ENCODE measurements around the gene SOCS6. TPM values are rescaled to one million over a fixed set of nuclear protein-coding genes. Genes with fewer than 3 reads are reported as not detected.

Gene SOCS6
- total RNA-seq, 4 donors from 2014 or later: 14.1 to 22.3 (median 19.4) TPM

- H3K4me1 ChIP-seq: peaks cover 28 to 45% (median 35%) of the 10 kb centered on the region in 4 donors
- no peak for DNase-seq (ENCODE audit: extremely low spot score)
- no peaks in the 10 kb centered on the region for H3K36me3 ChIP-seq
- WGBS: 4% methylated on average over 37 of the region's 50 CpGs
- no peaks in the 10 kb centered on the region for H3K27me3 ChIP-seq
- peak overlapping the region; percentile 83 to 97 (median 86) for H3K4me3 ChIP-seq
- TF ChIP-seq POLR2AphosphoS5 (IDR thresholded peaks at IDR 0.05) (no peak), POLR2A (IDR thresholded peaks at IDR 0.05; ENCODE audit: low read depth) (no peak), CTCF (IDR thresholded peaks at IDR 0.05) (no peak), EP300 (IDR thresholded peaks at IDR 0.05) (no peak)
- H3K9me3 ChIP-seq: no peaks in the 10 kb centered on the region
- intact Hi-C loops (cut with DNase I): loop anchor here (2.0 to 5.0 kb wide), 2 partner anchors 82 to 144 kb away; no protein-coding TSS in a partner anchor
- H3K27ac ChIP-seq (replicated peaks in 1 of 4): peak overlapping the region; percentile 88 to 90 (median 90)
Observed at GRCh38 chr18:70288171-70288850, 534 bp upstream of the SOCS6 start.

DNA sequence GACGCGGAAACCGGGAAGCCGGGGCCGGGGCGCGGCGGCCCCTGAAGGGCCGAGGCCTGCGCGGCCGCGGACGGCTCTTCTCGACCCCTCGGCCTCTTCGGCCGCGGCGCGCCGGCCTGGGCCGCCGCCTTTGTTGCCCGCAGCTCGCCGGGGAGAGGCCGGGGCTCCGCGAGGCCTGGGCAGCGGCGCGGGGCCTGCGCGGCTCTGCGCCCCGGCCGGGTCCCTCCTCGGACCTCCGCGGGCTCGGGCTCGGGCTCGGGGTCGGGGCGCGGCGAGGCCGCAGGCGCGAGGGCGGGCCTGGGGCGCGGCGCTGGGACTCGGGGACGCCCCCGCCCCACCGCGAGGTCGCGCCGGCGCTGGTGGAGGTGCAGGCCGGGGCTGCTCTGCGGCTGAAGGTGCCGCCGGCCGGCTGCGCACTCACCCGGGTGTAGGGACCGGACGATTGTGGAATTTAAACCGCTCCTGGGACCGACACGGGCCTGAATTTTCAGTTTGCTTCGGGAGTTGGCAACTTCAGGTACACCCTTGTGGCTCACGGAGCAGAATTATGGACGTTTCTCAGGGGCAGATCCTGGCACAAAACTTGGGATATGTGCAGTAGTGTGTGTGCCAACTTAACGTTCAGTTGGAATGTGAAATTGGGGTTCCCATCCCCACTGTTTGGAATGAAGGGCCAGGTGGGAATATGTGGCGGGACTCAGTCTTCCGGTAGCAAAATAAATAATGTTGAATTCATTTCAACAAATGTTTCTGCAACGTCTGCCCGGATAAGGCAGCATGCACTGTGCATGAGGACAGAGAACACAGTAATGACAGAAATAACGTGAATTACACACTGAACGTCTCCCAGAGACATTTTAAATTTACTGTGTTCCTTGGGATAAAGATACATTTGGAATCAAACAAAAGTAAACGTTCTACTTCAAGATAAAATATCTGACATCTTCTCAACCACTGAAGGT is 787 bp downstream of the SOCS6 start:
- H3K4me1 ChIP-seq: peaks cover 40 to 58% (median 47%) of the 10 kb centered on the region in 4 donors
- H3K27ac ChIP-seq (replicated peaks in 1 of 4): peak overlapping the region; percentile 88 to 90 (median 90)
- H3K36me3 ChIP-seq: no peaks in the 10 kb centered on the region
- H3K27me3 ChIP-seq: no peaks in the 10 kb centered on the region
- peak overlapping the region; percentile 83 to 97 (median 86) for H3K4me3 ChIP-seq
- intact Hi-C loops (cut with DNase I): loop anchor here (2.0 to 5.0 kb wide), 2 partner anchors 83 to 143 kb away; no protein-coding TSS in a partner anchor
- no peak for DNase-seq (ENCODE audit: extremely low spot score)
- H3K9me3 ChIP-seq: no peaks in the 10 kb centered on the region
- WGBS: 0% methylated on average over 24 of the region's 87 CpGs
- TF ChIP-seq POLR2AphosphoS5 (IDR thresholded peaks at IDR 0.05) (no peak), EP300 (IDR thresholded peaks at IDR 0.05) (no peak), POLR2A (IDR thresholded peaks at IDR 0.05; ENCODE audit: low read depth) (no peak), CTCF (IDR thresholded peaks at IDR 0.05) (no peak)

DNA sequence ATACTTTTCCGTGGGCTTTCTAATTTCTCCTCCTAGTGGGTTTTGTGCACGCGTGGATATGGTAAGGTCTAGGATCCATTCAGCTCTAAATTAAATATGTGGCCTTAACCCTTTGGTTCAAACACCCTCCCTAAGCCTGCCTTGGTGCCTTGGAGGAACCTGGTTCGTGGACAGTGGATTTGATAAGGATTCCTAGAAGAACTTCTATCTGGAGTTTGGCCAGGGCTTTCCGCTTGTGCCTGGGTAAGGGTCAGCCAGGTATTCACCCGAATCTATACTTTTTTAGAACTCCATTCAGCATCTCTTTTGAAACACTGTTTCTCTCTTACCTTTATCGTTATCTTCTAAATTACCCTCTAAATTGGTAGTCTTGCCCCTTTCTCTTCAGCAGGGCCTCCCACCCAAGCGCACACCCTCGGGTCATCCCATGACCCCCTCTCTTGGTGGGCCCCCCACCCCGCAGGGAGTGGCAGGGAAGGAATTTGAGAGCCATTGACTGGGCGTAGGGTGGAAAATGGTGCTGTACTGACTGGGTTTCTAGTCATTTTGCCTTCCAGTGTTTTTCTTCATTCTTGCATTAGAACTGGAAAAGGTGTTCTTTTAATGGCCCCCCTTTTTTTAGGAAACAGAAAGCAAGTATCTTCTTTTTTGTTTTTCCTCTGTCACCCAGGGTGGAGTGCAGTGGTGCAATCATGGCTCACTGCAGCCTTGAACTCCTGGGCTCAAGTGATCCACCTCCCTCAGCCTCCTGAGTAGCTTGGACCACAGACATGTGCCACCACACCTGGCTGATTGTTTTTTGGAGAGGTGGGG is 1.8 kb downstream of the SOCS6 start:
- intact Hi-C loops (cut with DNase I): no loop called here
- TF ChIP-seq EP300 (IDR thresholded peaks at IDR 0.05) (no peak), CTCF (IDR thresholded peaks at IDR 0.05) (no peak), POLR2A (IDR thresholded peaks at IDR 0.05; ENCODE audit: low read depth) (no peak), POLR2AphosphoS5 (IDR thresholded peaks at IDR 0.05) (no peak)
- H3K27ac ChIP-seq (replicated peaks in 1 of 4): peak overlapping the region in 2 of 4 donors; percentile 88 to 90
- 56% methylated on average over 11 of the region's 11 CpGs for WGBS
- H3K4me3 ChIP-seq: peak overlapping the region; percentile 83 to 97 (median 86)
- H3K36me3 ChIP-seq: no peaks in the 10 kb centered on the region
- H3K27me3 ChIP-seq: no peaks in the 10 kb centered on the region
- peaks cover 46 to 68% (median 54%) of the 10 kb centered on the region in 4 donors for H3K4me1 ChIP-seq
- H3K9me3 ChIP-seq: no peaks in the 10 kb centered on the region
- DNase-seq (ENCODE audit: extremely low spot score): no peak

GRCh38 chr18:70291295-70291574 is 2.4 kb downstream of the SOCS6 start:
- no peaks in the 10 kb centered on the region for H3K27me3 ChIP-seq
- WGBS: 88% methylated on average over 1 of the region's 2 CpGs
- no peaks in the 10 kb centered on the region for H3K9me3 ChIP-seq
- TF ChIP-seq CTCF (IDR thresholded peaks at IDR 0.05) (no peak), POLR2A (IDR thresholded peaks at IDR 0.05; ENCODE audit: low read depth) (no peak), POLR2AphosphoS5 (IDR thresholded peaks at IDR 0.05) (no peak), EP300 (IDR thresholded peaks at IDR 0.05) (no peak)
- intact Hi-C loops (cut with DNase I): no loop called here
- H3K4me3 ChIP-seq: no peak overlapping the region
- no peak for DNase-seq (ENCODE audit: extremely low spot score)
- peaks cover 46 to 74% (median 60%) of the 10 kb centered on the region in 4 donors for H3K4me1 ChIP-seq
- H3K27ac ChIP-seq (replicated peaks in 1 of 4): no peak overlapping the region
- no peaks in the 10 kb centered on the region for H3K36me3 ChIP-seq
